Endodermal cell (in vitro differentiated cells): ENCODE results near the gene BICD1. TPM values are rescaled to one million over a fixed set of nuclear protein-coding genes. Genes with fewer than 3 reads are reported as not detected.

ENCODE experiments used
- DNase-seq: peaks from one replicate; pipeline ENCODE4 v3.0.0-alpha.2; 2017
- H3K27ac ChIP-seq: 2 replicates; pipeline ENCODE4 v1.5.1; 2013; ENCODE audit warnings: mild to moderate bottlenecking, low read depth, low read length, moderate library complexity
- H3K27me3 ChIP-seq: 2 replicates; pipeline ENCODE4 v1.6.1; 2013; ENCODE audit warnings: mild to moderate bottlenecking, low read length, moderate library complexity; ENCODE audit not compliant: insufficient read depth, control insufficient read depth, poor library complexity, severe bottlenecking
- H3K36me3 ChIP-seq: 2 replicates; pipeline ENCODE4 v1.7.0; 2013; ENCODE audit warnings: mild to moderate bottlenecking, low read length, moderate library complexity; ENCODE audit not compliant: control insufficient read depth, insufficient read depth
- H3K4me1 ChIP-seq: one replicate; pipeline ENCODE4 v1.7.0; 2013; ENCODE audit warnings: low read length; ENCODE audit not compliant: control insufficient read depth, insufficient read depth
- H3K4me3 ChIP-seq: 2 replicates; pipeline ENCODE4 v1.5.1; 2013; ENCODE audit warnings: mild to moderate bottlenecking, low read length, moderate library complexity
- H3K9ac ChIP-seq: 2 replicates; pipeline ENCODE4 v1.6.1; 2013; ENCODE audit warnings: mild to moderate bottlenecking, low read length, moderate library complexity; ENCODE audit not compliant: poor library complexity, severe bottlenecking; ENCODE audit errors: extremely low read depth
- H3K9me3 ChIP-seq: 2 replicates; pipeline ENCODE4 v1.6.1; 2013; ENCODE audit warnings: mild to moderate bottlenecking, low read length, moderate library complexity; ENCODE audit not compliant: control insufficient read depth
- H3K27ac Mint-ChIP-seq: 2 replicates; pipeline ENCODE4 v1.8.0; 2020; ENCODE audit warnings: mixed read lengths
- H3K27me3 Mint-ChIP-seq: 2 replicates; pipeline ENCODE4 v1.8.0; 2021; ENCODE audit warnings: mild to moderate bottlenecking, mixed read lengths; ENCODE audit not compliant: insufficient read depth
- H3K36me3 Mint-ChIP-seq: 2 replicates; pipeline ENCODE4 v1.8.0; 2020; ENCODE audit warnings: low read depth, mixed read lengths
- H3K4me1 Mint-ChIP-seq: 2 replicates; pipeline ENCODE4 v1.8.0; 2020; ENCODE audit warnings: mixed read lengths
- H3K4me3 Mint-ChIP-seq: 2 replicates; pipeline ENCODE4 v1.8.0; 2020; ENCODE audit warnings: mild to moderate bottlenecking, moderate library complexity, mixed read lengths
- H3K9me3 Mint-ChIP-seq: 2 replicates; pipeline ENCODE4 v1.8.0; 2020; ENCODE audit warnings: mild to moderate bottlenecking, mixed read lengths
- CTCF ChIP-seq: fragments of 200-600 bp; sonication (generic); conservative IDR thresholded peaks from 2 replicates; pipeline ENCODE4 v1.5.0; 2021; ENCODE audit warnings: antibody characterized with exemption, mild to moderate bottlenecking
- WGBS, 2 experiments: methylation state at CpG; one replicate each; pipeline versions ENCODE4 v1.1.5 to v1.1.7; 2013; ENCODE audit warnings: missing lambda C conversion rate in 2 of 2, mixed read lengths in 1 of 2; ENCODE audit not compliant: insufficient coverage in 1 of 2, insufficient read length in 1 of 2; 5-methylcytosine and 5-hydroxymethylcytosine counted together
- total RNA-seq, 2 donors: library from RNA; stranded (reverse); fragmentation: NEBNext Ultra II Directional in 1 of 2; extraction: Animal tissue kit (Norgen Biotek cat#: 25700) in 1 of 2; gene quantifications; 2 replicates in 1 of 2; 3 replicates in 1 of 2; pipeline ENCODE4 v1.2.1, GENCODE V29; 2021

BICD1 gene
- total RNA-seq, 2 donors from 2014 or later = 56.0 to 101 TPM

DNA sequence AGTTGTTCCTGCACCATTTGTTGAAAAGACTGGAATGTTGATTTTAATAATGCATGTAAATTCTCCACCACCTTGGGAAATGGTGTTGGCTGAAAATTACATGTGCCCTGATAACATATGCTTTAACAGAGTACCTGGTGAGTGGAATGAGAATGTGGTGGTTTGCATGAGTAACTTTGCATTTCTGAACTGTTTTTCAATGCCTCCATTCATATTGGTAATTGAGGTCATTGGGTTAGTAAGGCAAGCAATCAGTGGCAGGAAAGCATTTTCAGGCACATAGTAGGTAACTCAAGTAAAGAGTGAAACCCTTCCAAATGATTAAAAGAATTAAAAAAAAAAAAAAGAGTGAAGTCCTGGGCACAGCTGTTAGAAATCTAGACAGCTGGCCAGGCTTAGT, 32.2 kb upstream of the BICD1 start:
- no peaks in the 10 kb centered on the region for H3K27me3 Mint-ChIP-seq
- no peaks in the 10 kb centered on the region for H3K27me3 ChIP-seq
- H3K9me3 ChIP-seq = no peaks in the 10 kb centered on the region
- no peaks in the 10 kb centered on the region for H3K36me3 ChIP-seq
- H3K27ac Mint-ChIP-seq = no peak overlapping the region
- H3K4me1 ChIP-seq = no peaks in the 10 kb centered on the region
- no peak overlapping the region for H3K9ac ChIP-seq
- DNase-seq = no peak
- H3K4me3 ChIP-seq = no peak overlapping the region
- no peak overlapping the region for H3K27ac ChIP-seq
- H3K4me3 Mint-ChIP-seq = no peak overlapping the region
- peaks cover 21% of the 10 kb centered on the region for H3K9me3 Mint-ChIP-seq
- no peak for TF ChIP-seq CTCF
- H3K4me1 Mint-ChIP-seq = peaks cover 8% of the 10 kb centered on the region
- H3K36me3 Mint-ChIP-seq = peaks cover 9% of the 10 kb centered on the region

DNA sequence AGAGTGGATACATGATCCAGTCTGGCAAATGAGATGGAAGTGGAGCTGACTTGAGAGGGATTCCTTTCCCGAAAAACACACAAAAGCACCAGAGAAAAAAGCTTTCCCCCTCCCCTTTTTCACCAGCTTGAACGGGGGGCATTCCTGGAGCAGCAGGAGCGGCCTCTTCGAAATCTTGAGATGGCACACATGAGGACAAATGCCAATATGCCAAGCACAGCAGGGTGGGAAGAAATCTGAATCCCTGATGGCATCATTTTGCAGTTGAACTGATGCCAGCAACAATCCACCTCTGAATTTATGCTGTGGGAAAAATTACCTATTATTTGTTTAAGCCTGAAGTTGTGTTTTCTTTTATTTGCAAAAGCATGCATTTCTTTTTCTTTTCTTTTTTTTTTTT, 29.7 kb upstream of the BICD1 start:
- 80 to 87% methylated on average over 1 to 4 of the region's 4 CpGs for WGBS, 2 experiments
- no peaks in the 10 kb centered on the region for H3K4me1 ChIP-seq
- H3K27ac ChIP-seq = no peak overlapping the region
- H3K36me3 Mint-ChIP-seq = peaks cover 9% of the 10 kb centered on the region
- peaks cover 8% of the 10 kb centered on the region for H3K4me1 Mint-ChIP-seq
- no peak for DNase-seq
- H3K27me3 ChIP-seq = no peaks in the 10 kb centered on the region
- H3K9ac ChIP-seq = no peak overlapping the region
- H3K27me3 Mint-ChIP-seq = no peaks in the 10 kb centered on the region
- TF ChIP-seq CTCF = no peak
- H3K4me3 Mint-ChIP-seq = no peak overlapping the region
- no peaks in the 10 kb centered on the region for H3K9me3 ChIP-seq
- H3K27ac Mint-ChIP-seq = no peak overlapping the region
- no peak overlapping the region for H3K4me3 ChIP-seq
- H3K36me3 ChIP-seq = no peaks in the 10 kb centered on the region
- H3K9me3 Mint-ChIP-seq = peaks cover 21% of the 10 kb centered on the region

GRCh38 chr12:32080435-32080834, 26.2 kb upstream of the BICD1 start:
- no peaks in the 10 kb centered on the region for H3K36me3 Mint-ChIP-seq
- H3K27ac ChIP-seq = no peak overlapping the region

More at GRCh38 chr12:32080435-32080834, 26.2 kb upstream of the BICD1 start:
- Histone ChIP-seq H3K9me3 (no peaks in the 10 kb centered on the region), H3K9ac (no peak overlapping the region), H3K27me3 (no peaks in the 10 kb centered on the region), H3K4me1 (no peaks in the 10 kb centered on the region), H3K4me3 (no peak overlapping the region), H3K36me3 (no peaks in the 10 kb centered on the region)
- H3K4me1 Mint-ChIP-seq = peaks cover 8% of the 10 kb centered on the region
- H3K4me3 Mint-ChIP-seq = no peak overlapping the region
- H3K27me3 Mint-ChIP-seq = no peaks in the 10 kb centered on the region
- H3K9me3 Mint-ChIP-seq = peaks cover 10% of the 10 kb centered on the region
- TF ChIP-seq CTCF = no peak
- DNase-seq = peak; percentile 58
- no peak overlapping the region for H3K27ac Mint-ChIP-seq
- WGBS, 2 experiments = 69 to 70% methylated on average over 3 of the region's 3 CpGs
